Measurements from ENCODE around the gene TMEM156. TPM values are rescaled to one million over a fixed set of nuclear protein-coding genes. Genes with fewer than 3 reads are reported as not detected.

TMEM156 gene
- total and polyA plus RNA-seq, 10 of the 15 experiments (the other 5 are each of a cell fraction or from before 2014, with no cell fraction given), result 20.8 to 48.3 (median 32.7) TPM

GRCh38 chr4:38967260-38968095, 64.7 kb downstream of the TMEM156 start:
- Histone ChIP-seq H3K4me1 (ENCODE audit: control insufficient read depth, insufficient read depth, low read length) (no peaks in the 10 kb centered on the region), H3K9me3 (replicated peaks; ENCODE audit: control insufficient read depth, insufficient read depth, low read length) (no peaks in the 10 kb centered on the region), H3K36me3 (ENCODE audit: control insufficient read depth in 2 of 2, insufficient read depth in 2 of 2, low read length in 1 of 2) (peaks cover 0 to 8% of the 10 kb centered on the region in 2 experiments; a peak in 2 of 4 replicates), H3K27me3 (replicated peaks in 1 of 2; ENCODE audit: control insufficient read depth in 2 of 2, insufficient read depth in 2 of 2, low read length in 1 of 2) (no peaks in the 10 kb centered on the region), H3K79me2 (ENCODE audit: control insufficient read depth, insufficient read depth, low read length) (no peaks in the 10 kb centered on the region), H2AFZ (ENCODE audit: control insufficient read depth, low read depth, low read length) (no peak overlapping the region), H3K27ac (ENCODE audit: control insufficient read depth, insufficient read depth) (no peak overlapping the region), H3K4me2 (ENCODE audit: control insufficient read depth, insufficient read depth) (no peak overlapping the region), H3K4me3 (no peak overlapping the region), H3K9ac (ENCODE audit: control insufficient read depth, insufficient read depth, low read length) (no peak overlapping the region), H4K20me1 (ENCODE audit: control insufficient read depth, insufficient read depth) (no peaks in the 10 kb centered on the region)
- ChIA-PET SMC1A (ENCODE audit: uncharacterized antibody, unreplicated experiment) (no interaction called here), POLR2A (no interaction called here), CTCF (interaction anchor here (0.6 kb wide), 1 partner anchor 11 kb away, joined by 3 read pairs; no protein-coding TSS in a partner anchor), RAD21 (ENCODE audit: unreplicated experiment) (no interaction called here)
- ATAC-seq (no peak), FAIRE-seq (no peak), DNase-seq (ENCODE audit: low read depth, low spot score) (no peak)
- no TSS peak for BruUV-seq (replicated peaks)
- TF ChIP-seq REST (IDR thresholded peaks at IDR 0.05; ENCODE audit: low read depth, low read length), result no peak
- no peak for TF ChIP-seq ESRRA (IDR thresholded peaks at IDR 0.05; ENCODE audit: low read length)
- no peak for TF ChIP-seq PBX3 (IDR thresholded peaks at IDR 0.05; ENCODE audit: insufficient replicate concordance, low read depth, low read length)
- TF ChIP-seq CBX3 (IDR thresholded peaks at IDR 0.05; ENCODE audit: borderline replicate concordance, low read depth), result no peak
- TF ChIP-seq ZBTB40 (IDR thresholded peaks at IDR 0.05; ENCODE audit: borderline replicate concordance), result no peak
- no peak for TF ChIP-seq BCL11A (IDR thresholded peaks at IDR 0.05; ENCODE audit: low read depth, low read length)
- no peak for TF ChIP-seq RAD51 (IDR thresholded peaks at IDR 0.05)
- no peak for TF ChIP-seq NFYA (IDR thresholded peaks at IDR 0.05; ENCODE audit: borderline replicate concordance, low read depth, low read length)
- no peak for TF ChIP-seq CHD4 (IDR thresholded peaks at IDR 0.05)
- TF ChIP-seq IKZF2 (IDR thresholded peaks at IDR 0.05), result no peak
- TF ChIP-seq EP300 (IDR thresholded peaks at IDR 0.05; ENCODE audit: borderline replicate concordance in 1 of 2, control insufficient read depth in 1 of 2, low read depth in 2 of 2, low read length in 2 of 2), result no peak
- TF ChIP-seq SUPT20H (IDR thresholded peaks at IDR 0.05; ENCODE audit: borderline replicate concordance, control insufficient read depth, low read depth, low read length), result no peak
- no peak for TF ChIP-seq RAD21 (IDR thresholded peaks at IDR 0.05; ENCODE audit: insufficient read depth, low read depth, low read length)
- no peak for TF ChIP-seq SRF (IDR thresholded peaks at IDR 0.05; ENCODE audit: low read depth in 2 of 2, low read length in 2 of 2)
- no peak for TF ChIP-seq HCFC1 (IDR thresholded peaks at IDR 0.05; ENCODE audit: low read length)
- in situ Hi-C loops (cut with MboI), result no loop called here
- intact Hi-C loops (cut with micrococcal nuclease; ENCODE audit: unreplicated experiment), result no loop called here
- 97% methylated on average over 7 of the region's 7 CpGs for WGBS (ENCODE audit: insufficient coverage, insufficient replicate concordance, low lambda C conversion rate, missing lambda C conversion rate)

All from GM12878 (cell line).